HS-27A (cell line): ENCODE results near the gene NKX3-2.

Source experiments
- DNase-seq: peaks from one replicate; pipeline ENCODE4 v3.0.0-alpha.2; 2012; ENCODE audit warnings: low read depth, missing footprints

Gene NKX3-2

GRCh38 chr4:13530823-13531624, 13.3 kb downstream of the NKX3-2 start:
- no peak for DNase-seq

DNA sequence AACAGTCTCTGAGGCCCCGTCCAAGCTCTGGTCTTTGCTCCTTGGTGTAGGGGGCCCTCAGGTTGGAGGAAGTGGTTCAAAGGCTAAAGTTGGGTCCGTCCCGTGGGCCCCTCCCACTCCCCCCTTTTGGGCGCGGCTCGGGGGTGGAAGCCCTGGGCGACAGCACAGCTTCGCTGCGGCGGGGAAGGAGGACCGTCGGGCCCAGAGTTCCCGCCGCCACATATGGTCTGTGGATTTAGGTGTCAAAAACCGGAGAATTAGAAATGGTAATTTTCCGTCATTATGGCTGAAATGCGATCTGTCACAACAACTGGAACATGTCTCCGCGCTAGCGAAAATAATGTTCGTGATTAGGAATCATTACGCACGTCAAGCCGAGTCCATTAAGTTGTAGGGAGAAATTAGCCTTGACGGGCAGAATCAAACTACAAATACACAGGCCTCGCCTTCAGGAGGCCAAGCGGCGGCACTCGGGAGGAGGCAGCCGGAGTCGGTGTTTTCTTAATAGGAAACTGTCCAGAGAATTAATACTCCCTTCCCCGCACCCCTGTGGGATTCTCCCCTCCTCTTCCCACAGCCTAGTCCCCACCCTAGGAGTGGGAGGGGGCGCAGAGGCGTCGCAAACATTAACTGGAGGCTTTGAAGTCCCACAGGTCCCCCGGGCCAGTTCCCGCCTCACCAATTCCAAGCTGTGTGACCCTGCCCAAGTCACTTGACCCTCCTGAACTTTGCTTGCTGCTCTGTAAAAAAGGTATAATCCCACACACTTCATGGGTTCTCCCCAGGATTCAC, 15.0 kb downstream of the NKX3-2 start:
- DNase-seq, result no peak

DNA sequence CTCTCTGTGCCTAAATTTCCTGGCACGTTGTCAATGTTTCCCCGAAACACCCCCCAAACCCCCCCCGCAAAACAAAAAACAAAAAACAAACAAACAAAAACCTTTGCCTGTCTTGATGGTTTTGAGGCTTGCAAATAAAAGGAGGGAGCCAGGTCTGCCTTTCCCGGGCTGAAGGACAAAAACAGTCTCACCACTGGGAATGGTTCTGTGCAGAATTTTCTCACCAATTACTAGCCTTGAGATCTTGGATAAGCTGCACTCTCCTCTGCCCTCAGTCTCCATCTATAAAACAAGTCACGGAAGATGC, 15.5 kb downstream of the NKX3-2 start:
- no peak for DNase-seq

GRCh38 chr4:13527981-13528820, 16.1 kb downstream of the NKX3-2 start:
- DNase-seq, result no peak

DNA sequence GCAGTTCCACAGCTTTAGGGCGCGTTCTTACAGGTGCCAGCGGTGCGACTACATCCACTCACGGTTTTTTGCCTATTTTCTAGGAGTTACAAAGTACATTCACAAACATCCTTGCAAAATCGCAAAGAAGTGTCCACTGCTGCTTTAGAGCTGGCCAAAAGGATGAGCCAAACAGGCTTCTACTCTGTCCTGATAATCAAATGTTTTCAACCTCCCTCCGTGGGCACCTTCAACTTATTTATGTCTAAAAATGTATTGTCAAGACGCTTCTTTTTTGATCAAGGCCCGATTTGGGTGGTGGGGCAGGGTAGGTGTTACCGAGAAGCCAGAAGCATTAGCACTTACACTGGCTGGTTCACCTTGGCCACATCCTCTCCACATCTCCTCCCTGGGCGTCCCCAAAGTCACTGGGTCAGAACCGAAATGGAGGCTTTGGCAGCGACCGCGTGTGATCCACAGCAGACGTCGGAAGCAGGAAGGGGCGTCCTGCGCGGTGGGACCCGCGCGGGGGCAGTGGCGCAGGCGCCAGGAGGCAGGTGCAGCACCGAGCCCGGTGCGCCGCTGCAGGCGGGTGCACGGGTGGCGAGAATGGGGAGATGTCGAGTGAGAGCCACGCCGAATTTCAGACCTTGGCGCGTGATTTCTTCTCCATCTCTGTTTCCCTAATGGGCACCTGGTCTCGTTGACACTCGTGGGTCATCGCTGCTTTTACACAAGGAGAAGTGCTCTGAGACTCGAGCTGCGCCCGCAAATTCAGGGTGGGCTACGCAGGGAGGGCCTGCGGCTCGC, 16.9 kb downstream of the NKX3-2 start:
- no peak for DNase-seq

GRCh38 chr4:13526658-13527057, 17.6 kb downstream of the NKX3-2 start:
- DNase-seq, result no peak

- no peak for DNase-seq
These were observed 18.6 kb downstream of the NKX3-2 start for GRCh38 chr4:13525606-13526281.

DNA sequence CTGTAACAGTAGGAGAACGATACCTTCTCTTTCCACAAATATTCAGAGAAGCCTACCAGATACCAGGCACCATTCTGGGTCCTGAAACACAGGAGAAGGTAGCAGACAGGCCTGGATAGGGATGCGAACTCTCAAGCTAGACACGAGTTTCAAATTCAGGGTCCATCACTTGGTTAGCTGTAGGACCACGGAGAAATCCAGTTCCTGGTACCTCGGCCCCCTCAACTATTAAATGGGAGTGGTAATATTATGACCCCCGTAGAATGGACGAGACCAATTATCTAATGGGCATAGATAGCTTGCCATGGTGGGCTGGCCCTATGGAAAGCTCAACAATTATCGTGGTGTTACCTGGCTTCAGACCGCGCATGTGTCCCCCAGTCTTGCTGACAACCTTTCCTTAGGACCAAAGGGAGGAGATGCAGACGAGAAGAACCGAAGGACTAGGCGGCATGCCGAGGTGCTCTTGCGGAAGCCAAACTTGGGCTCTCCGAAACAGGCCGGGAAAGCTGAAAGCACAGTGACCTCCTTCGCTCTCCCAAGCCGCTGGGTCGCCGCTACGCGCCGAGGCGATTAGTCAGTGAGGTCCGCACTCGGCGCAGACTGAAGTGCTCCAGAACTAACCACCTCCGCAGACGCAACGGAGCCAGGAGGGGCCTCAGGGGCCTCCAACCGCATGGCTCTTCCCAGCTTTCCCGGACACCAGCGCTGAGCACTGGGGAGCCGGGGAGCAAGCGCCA, 19.6 kb downstream of the NKX3-2 start:
- no peak for DNase-seq

GRCh38 chr4:13523591-13524503, 20.5 kb downstream of the NKX3-2 start:
- DNase-seq, result no peak

DNA sequence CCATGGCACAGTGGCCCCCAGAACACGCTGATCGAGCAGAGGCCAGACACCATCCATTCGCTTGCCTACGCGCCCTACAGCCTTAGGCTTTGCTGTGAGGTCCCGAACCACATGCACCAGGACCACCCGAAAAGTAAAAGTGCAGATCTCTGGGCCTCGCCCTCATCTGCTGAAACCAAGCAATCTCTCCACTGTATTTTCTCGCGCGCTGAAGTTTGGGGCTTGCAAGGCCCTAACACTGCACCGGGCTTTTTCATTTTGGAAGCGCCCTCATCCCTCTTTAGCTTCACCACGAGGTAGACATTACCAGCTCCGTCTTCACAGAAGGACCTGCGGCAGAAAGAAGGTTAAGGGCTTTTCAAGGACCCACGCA, 21.2 kb downstream of the NKX3-2 start:
- no peak for DNase-seq

- DNase-seq, result no peak
These were observed 21.8 kb downstream of the NKX3-2 start for GRCh38 chr4:13522282-13523104.

DNA sequence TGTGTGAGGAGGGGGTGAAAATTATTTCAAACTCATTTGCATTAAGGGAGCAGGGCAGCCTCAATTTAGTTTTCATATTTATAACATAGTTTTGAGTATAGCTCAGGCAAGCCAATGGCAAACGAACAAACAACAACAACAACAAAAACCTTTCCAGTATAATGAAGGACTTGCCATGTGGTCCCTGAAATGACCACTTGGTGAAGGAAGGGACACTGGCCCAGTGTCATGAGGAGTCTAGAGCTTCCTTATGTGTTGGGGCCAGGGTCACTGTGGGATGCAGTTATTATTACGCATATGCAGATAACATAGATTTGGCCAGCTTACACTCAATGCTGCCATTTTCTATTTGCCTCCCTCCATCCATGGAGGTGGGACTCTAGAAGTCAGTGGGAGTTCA, 23.3 kb downstream of the NKX3-2 start:
- DNase-seq, result no peak

DNA sequence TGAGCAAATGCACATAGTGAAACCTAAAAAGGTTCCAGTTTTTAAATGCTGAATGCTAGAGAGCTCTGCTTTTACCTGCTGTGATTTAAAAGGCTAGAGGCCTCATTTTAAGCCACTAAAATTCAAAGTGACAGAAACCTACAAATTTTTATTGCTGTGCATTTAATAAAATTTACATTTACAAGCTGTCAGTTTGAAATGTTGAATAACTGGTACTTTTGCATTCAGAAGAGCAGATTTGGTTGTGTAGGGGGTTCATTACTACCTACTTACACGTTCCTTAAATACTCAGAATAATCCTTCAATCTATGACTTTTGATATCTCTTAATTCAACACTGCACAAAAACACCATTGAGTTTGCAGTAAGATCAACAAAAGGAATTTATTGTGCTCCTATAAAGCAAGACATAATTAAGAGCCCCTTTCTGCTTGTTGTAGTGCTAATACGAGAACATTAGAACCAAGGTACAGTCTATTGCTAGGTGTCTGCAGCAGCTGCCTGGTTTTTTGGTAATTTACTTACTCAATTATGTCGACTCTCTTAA, 27.9 kb downstream of the NKX3-2 start:
- no peak for DNase-seq

DNA sequence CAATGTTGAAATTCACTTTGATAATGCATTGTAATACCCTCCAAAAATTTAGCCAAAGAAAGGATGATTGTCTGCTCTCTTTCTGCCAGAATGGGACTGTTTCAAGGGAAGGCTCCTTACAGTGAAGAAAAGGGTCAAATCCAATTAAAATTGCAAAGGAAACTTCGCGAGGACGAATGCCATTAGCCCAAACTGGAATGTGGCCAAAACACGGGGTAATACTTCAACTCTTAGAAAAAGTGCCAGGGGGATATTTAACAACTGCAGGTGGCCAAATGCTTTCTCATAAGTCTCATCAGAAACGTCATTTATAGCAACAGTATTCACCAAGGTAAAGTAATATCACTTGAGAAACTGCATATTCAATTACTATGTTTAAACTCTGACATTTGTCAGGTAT, 29.0 kb downstream of the NKX3-2 start:
- DNase-seq, result no peak

DNA sequence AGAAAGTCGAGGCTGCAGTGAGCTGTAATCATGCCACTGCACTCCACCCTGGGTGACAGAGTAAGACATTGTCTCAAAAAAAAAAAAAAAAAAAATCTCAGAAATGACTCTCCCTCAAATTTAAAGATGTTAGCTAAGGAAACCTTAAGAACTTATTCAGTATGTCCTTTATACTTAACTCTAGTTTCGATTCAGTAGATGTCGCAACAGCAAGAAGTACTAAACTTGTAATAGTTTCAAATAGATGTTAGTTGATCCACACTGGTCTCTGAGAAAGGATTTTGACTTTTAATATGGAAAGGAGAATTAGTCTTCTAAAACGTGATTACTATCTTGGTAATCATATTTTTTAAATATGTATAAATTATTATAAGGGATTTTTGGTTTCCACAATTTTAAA, 29.6 kb downstream of the NKX3-2 start:
- DNase-seq, result no peak

GRCh38 chr4:13511101-13511500, 33.2 kb downstream of the NKX3-2 start:
- no peak for DNase-seq

- DNase-seq, result no peak
These were observed 34.9 kb downstream of the NKX3-2 start for GRCh38 chr4:13509442-13509841.

DNA sequence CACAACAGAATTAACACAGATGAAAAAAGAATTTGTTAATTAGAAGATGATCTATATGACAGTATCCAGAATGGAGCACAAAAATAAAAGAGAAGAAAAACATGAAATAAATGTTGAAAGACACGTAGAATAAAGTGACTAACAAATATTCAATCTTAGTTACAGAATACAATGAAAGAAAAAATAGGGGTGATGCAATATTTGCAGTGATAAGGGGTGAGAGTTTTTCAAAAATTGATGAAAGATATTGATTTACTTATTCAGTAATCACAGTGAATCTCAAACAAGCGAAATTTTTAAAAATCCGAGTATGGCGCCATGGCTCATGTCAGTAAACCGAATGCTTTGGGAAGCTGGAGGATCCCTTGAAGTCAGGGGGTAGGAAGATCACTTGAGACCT, 39.9 kb downstream of the NKX3-2 start:
- no peak for DNase-seq
